Myocyte (in vitro differentiated cells): ENCODE measurements around the gene MAPK10. TPM values are rescaled to one million over a fixed set of nuclear protein-coding genes. Genes with fewer than 3 reads are reported as not detected.
"Not testable (repeated sequence)": the region's sequence is repeated elsewhere in the genome, so short reads cannot be mapped to it uniquely, and the experiment has no call there.

Source experiments
- DNase-seq: peaks from one replicate; pipeline ENCODE4 v3.0.0-alpha.2; 2012; ENCODE audit warnings: low read depth
- total RNA-seq: library from RNA; depleted of rRNA; stranded (reverse); fragments of >200 nt; gene quantifications from 2 replicates; pipeline ENCODE4 v1.2.3, GENCODE V29; 2014

MAPK10 gene
- total RNA-seq, 1 donor from 2014 or later, result 27.7 TPM

GRCh38 chr4:86043755-86044592 lies 315.9 kb downstream of the MAPK10 start:
- peak; percentile 79 for DNase-seq

- no peak for DNase-seq
Measured at GRCh38 chr4:86038037-86038436, 321.8 kb downstream of the MAPK10 start.

- DNase-seq, result no peak
Measured at GRCh38 chr4:86036736-86037135, 323.1 kb downstream of the MAPK10 start.

- no peak for DNase-seq
Measured at GRCh38 chr4:86035688-86036087, 324.2 kb downstream of the MAPK10 start.

- DNase-seq, result no peak
Measured at GRCh38 chr4:86034616-86035015, 325.2 kb downstream of the MAPK10 start.

GRCh38 chr4:86033171-86033570 lies 326.7 kb downstream of the MAPK10 start:
- DNase-seq, result peak; percentile 76

- peak; percentile 61 for DNase-seq
Measured at GRCh38 chr4:86032476-86033022, 327.3 kb downstream of the MAPK10 start.

- DNase-seq, result no peak
Measured at GRCh38 chr4:86031927-86032326, 327.9 kb downstream of the MAPK10 start.

GRCh38 chr4:86026720-86027119 lies 333.1 kb downstream of the MAPK10 start:
- no peak for DNase-seq

GRCh38 chr4:86021671-86022070 lies 338.2 kb downstream of the MAPK10 start:
- DNase-seq, result not testable (repeated sequence)

- DNase-seq, result no peak
Measured at GRCh38 chr4:86019906-86020305, 339.9 kb downstream of the MAPK10 start.

GRCh38 chr4:86019362-86019761 lies 340.5 kb downstream of the MAPK10 start:
- no peak for DNase-seq

GRCh38 chr4:86015412-86016350 lies 344.2 kb downstream of the MAPK10 start:
- no peak for DNase-seq

- no peak for DNase-seq
Measured at GRCh38 chr4:86014599-86014998, 345.3 kb downstream of the MAPK10 start.

- DNase-seq, result peak; percentile 24
Measured at GRCh38 chr4:86013621-86014020, 346.2 kb downstream of the MAPK10 start.

GRCh38 chr4:86011117-86011516 lies 348.7 kb downstream of the MAPK10 start:
- DNase-seq, result peak; percentile 50

GRCh38 chr4:86007042-86007441 lies 352.8 kb downstream of the MAPK10 start:
- no peak for DNase-seq

GRCh38 chr4:86006057-86006456 lies 353.8 kb downstream of the MAPK10 start:
- DNase-seq, result no peak

- DNase-seq, result no peak
Measured at GRCh38 chr4:86004030-86004429, 355.8 kb downstream of the MAPK10 start.

GRCh38 chr4:86001591-86001990 lies 358.3 kb downstream of the MAPK10 start:
- no peak for DNase-seq

- DNase-seq, result no peak
Measured at GRCh38 chr4:85995361-85995760, 364.5 kb downstream of the MAPK10 start.

GRCh38 chr4:85994576-85994975 lies 365.3 kb downstream of the MAPK10 start:
- DNase-seq, result no peak
